ENCODE data around the gene CSMD2.

CSMD2 gene

GRCh38 chr1:33852711-33853110 lies 312.3 kb downstream of the CSMD2 start:
- no peak for DNase-seq (ENCODE audit: low spot score)

- DNase-seq (ENCODE audit: low spot score) = no peak
These were observed 314.5 kb downstream of the CSMD2 start for GRCh38 chr1:33850481-33850880.

GRCh38 chr1:33849211-33849610 lies 315.8 kb downstream of the CSMD2 start:
- DNase-seq (ENCODE audit: low spot score) = no peak

- no peak for DNase-seq (ENCODE audit: low spot score)
These were observed 316.7 kb downstream of the CSMD2 start for GRCh38 chr1:33848205-33848937.

- no peak for DNase-seq (ENCODE audit: low spot score)
These were observed 318.2 kb downstream of the CSMD2 start for GRCh38 chr1:33846861-33847260.

GRCh38 chr1:33844166-33844565 lies 320.9 kb downstream of the CSMD2 start:
- DNase-seq (ENCODE audit: low spot score) = no peak

GRCh38 chr1:33842348-33842747 lies 322.7 kb downstream of the CSMD2 start:
- no peak for DNase-seq (ENCODE audit: low spot score)

- DNase-seq (ENCODE audit: low spot score) = no peak
These were observed 323.5 kb downstream of the CSMD2 start for GRCh38 chr1:33841494-33841893.

- DNase-seq (ENCODE audit: low spot score) = no peak
These were observed 327.4 kb downstream of the CSMD2 start for GRCh38 chr1:33837635-33838034.

GRCh38 chr1:33836911-33837310 lies 328.1 kb downstream of the CSMD2 start:
- DNase-seq (ENCODE audit: low spot score) = no peak

- no peak for DNase-seq (ENCODE audit: low spot score)
These were observed 336.4 kb downstream of the CSMD2 start for GRCh38 chr1:33828654-33829053.

- no peak for DNase-seq (ENCODE audit: low spot score)
These were observed 337.0 kb downstream of the CSMD2 start for GRCh38 chr1:33828059-33828458.

- DNase-seq (ENCODE audit: low spot score) = no peak
These were observed 338.3 kb downstream of the CSMD2 start for GRCh38 chr1:33826711-33827110.

GRCh38 chr1:33826311-33826710 lies 338.7 kb downstream of the CSMD2 start:
- no peak for DNase-seq (ENCODE audit: low spot score)

- no peak for DNase-seq (ENCODE audit: low spot score)
These were observed 339.5 kb downstream of the CSMD2 start for GRCh38 chr1:33825506-33825905.

GRCh38 chr1:33824971-33825370 lies 340.1 kb downstream of the CSMD2 start:
- DNase-seq (ENCODE audit: low spot score) = no peak

GRCh38 chr1:33824321-33824720 lies 340.7 kb downstream of the CSMD2 start:
- no peak for DNase-seq (ENCODE audit: low spot score)

- DNase-seq (ENCODE audit: low spot score) = no peak
These were observed 341.2 kb downstream of the CSMD2 start for GRCh38 chr1:33823830-33824229.

GRCh38 chr1:33823401-33823800 lies 341.6 kb downstream of the CSMD2 start:
- DNase-seq (ENCODE audit: low spot score) = no peak

GRCh38 chr1:33822396-33822795 lies 342.6 kb downstream of the CSMD2 start:
- no peak for DNase-seq (ENCODE audit: low spot score)

- no peak for DNase-seq (ENCODE audit: low spot score)
These were observed 343.7 kb downstream of the CSMD2 start for GRCh38 chr1:33821291-33821690.

- DNase-seq (ENCODE audit: low spot score) = no peak
These were observed 344.2 kb downstream of the CSMD2 start for GRCh38 chr1:33820804-33821203.

GRCh38 chr1:33819913-33820311 lies 345.1 kb downstream of the CSMD2 start:
- DNase-seq (ENCODE audit: low spot score) = no peak

- DNase-seq (ENCODE audit: low spot score) = no peak
These were observed 345.6 kb downstream of the CSMD2 start for GRCh38 chr1:33819290-33819912.

Measured in CD4-positive, alpha-beta T cell treated with Interleukin-2 at 100 ng/mL for 4 hours (primary cell).